ENCODE results near the gene PNLIPRP3.
"Not testable (repeated sequence)": the region's sequence is repeated elsewhere in the genome, so short reads cannot be mapped to it uniquely, and the experiment has no call there.

PNLIPRP3 gene

GRCh38 chr10:116427671-116428070 is at the start of gene PNLIPRP3:
Gene PNLIPRP3 (plus strand): TSS chr10:116427847. CDS start chr10:116428013, 166 bp downstream.
- no peak for DNase-seq (ENCODE audit: low spot score)

- DNase-seq (ENCODE audit: low spot score): no peak
Measured at GRCh38 chr10:116382290-116382689, 45.4 kb upstream of the PNLIPRP3 start.

GRCh38 chr10:116385311-116385710 is 42.3 kb upstream of the PNLIPRP3 start:
- no peak for DNase-seq (ENCODE audit: low spot score)

GRCh38 chr10:116385994-116386809 is 41.4 kb upstream of the PNLIPRP3 start:
- DNase-seq (ENCODE audit: low spot score): no peak

- DNase-seq (ENCODE audit: low spot score): not testable (repeated sequence)
Measured at GRCh38 chr10:116393246-116393831, 34.3 kb upstream of the PNLIPRP3 start.

GRCh38 chr10:116395223-116395985 is 32.2 kb upstream of the PNLIPRP3 start:
- DNase-seq (ENCODE audit: low spot score): no peak

- DNase-seq (ENCODE audit: low spot score): no peak
Measured at GRCh38 chr10:116398224-116398623, 29.4 kb upstream of the PNLIPRP3 start.

- no peak for DNase-seq (ENCODE audit: low spot score)
Measured at GRCh38 chr10:116402858-116403257, 24.8 kb upstream of the PNLIPRP3 start.

- no peak for DNase-seq (ENCODE audit: low spot score)
Measured at GRCh38 chr10:116403740-116404250, 23.9 kb upstream of the PNLIPRP3 start.

- DNase-seq (ENCODE audit: low spot score): no peak
Measured at GRCh38 chr10:116408719-116409118, 18.9 kb upstream of the PNLIPRP3 start.

GRCh38 chr10:116410351-116410750 is 17.3 kb upstream of the PNLIPRP3 start:
- DNase-seq (ENCODE audit: low spot score): no peak

- no peak for DNase-seq (ENCODE audit: low spot score)
Measured at GRCh38 chr10:116417821-116418220, 9.8 kb upstream of the PNLIPRP3 start.

GRCh38 chr10:116418389-116418788 is 9.3 kb upstream of the PNLIPRP3 start:
- no peak for DNase-seq (ENCODE audit: low spot score)

GRCh38 chr10:116421815-116422214 is 5.8 kb upstream of the PNLIPRP3 start:
- DNase-seq (ENCODE audit: low spot score): no peak

- no peak for DNase-seq (ENCODE audit: low spot score)
Measured at GRCh38 chr10:116429288-116429977, 1.8 kb downstream of the PNLIPRP3 start.

- DNase-seq (ENCODE audit: low spot score): no peak
Measured at GRCh38 chr10:116430288-116430687, 2.6 kb downstream of the PNLIPRP3 start.

- DNase-seq (ENCODE audit: low spot score): no peak
Measured at GRCh38 chr10:116431598-116431997, 4.0 kb downstream of the PNLIPRP3 start.

- DNase-seq (ENCODE audit: low spot score): no peak
Measured at GRCh38 chr10:116437076-116437692, 9.5 kb downstream of the PNLIPRP3 start.

GRCh38 chr10:116440330-116441030 is 12.8 kb downstream of the PNLIPRP3 start:
- DNase-seq (ENCODE audit: low spot score): no peak

GRCh38 chr10:116444527-116445142 is 17.0 kb downstream of the PNLIPRP3 start:
- peak; percentile 31 for DNase-seq (ENCODE audit: low spot score)
